Measurements from ENCODE around the gene FRMPD2. TPM values are rescaled to one million over a fixed set of nuclear protein-coding genes. Genes with fewer than 3 reads are reported as not detected.
"Not testable (repeated sequence)": the region's sequence is repeated elsewhere in the genome, so short reads cannot be mapped to it uniquely, and the experiment has no call there.

FRMPD2 gene
- total RNA-seq, 1 donor from 2014 or later: not detected

GRCh38 chr10:48221814-48222213, 52.7 kb downstream of the FRMPD2 start:
- no peak for DNase-seq (ENCODE audit: low spot score)
- H3K27ac Mint-ChIP-seq (ENCODE audit: unreplicated experiment): no peak overlapping the region

GRCh38 chr10:48221031-48221430, 53.5 kb downstream of the FRMPD2 start:
- H3K27ac Mint-ChIP-seq (ENCODE audit: unreplicated experiment); H3K4me1 Mint-ChIP-seq (ENCODE audit: unreplicated experiment); H3K27me3 Mint-ChIP-seq (ENCODE audit: unreplicated experiment); H3K9me3 Mint-ChIP-seq (ENCODE audit: unreplicated experiment); H3K4me3 Mint-ChIP-seq (ENCODE audit: unreplicated experiment); H3K36me3 Mint-ChIP-seq (ENCODE audit: low read depth, unreplicated experiment); DNase-seq (ENCODE audit: low spot score): not testable (repeated sequence)

More at GRCh38 chr10:48221814-48222213, 52.7 kb downstream of the FRMPD2 start:
- no peaks in the 10 kb centered on the region for H3K9me3 Mint-ChIP-seq (ENCODE audit: unreplicated experiment)
- no peak for TF ChIP-seq CTCF (IDR thresholded peaks at IDR 0.05; ENCODE audit: unreplicated experiment)
- no peak overlapping the region for H3K4me3 Mint-ChIP-seq (ENCODE audit: unreplicated experiment)
- H3K4me1 Mint-ChIP-seq (ENCODE audit: unreplicated experiment): no peaks in the 10 kb centered on the region
- H3K27me3 Mint-ChIP-seq (ENCODE audit: unreplicated experiment): peaks cover 6% of the 10 kb centered on the region
- H3K36me3 Mint-ChIP-seq (ENCODE audit: low read depth, unreplicated experiment): no peaks in the 10 kb centered on the region

- Mint-ChIP-seq H3K27me3 (ENCODE audit: unreplicated experiment) (peaks cover 7% of the 10 kb centered on the region), H3K27ac (ENCODE audit: unreplicated experiment) (no peak overlapping the region), H3K4me1 (ENCODE audit: unreplicated experiment) (no peaks in the 10 kb centered on the region), H3K36me3 (ENCODE audit: low read depth, unreplicated experiment) (no peaks in the 10 kb centered on the region), H3K4me3 (ENCODE audit: unreplicated experiment) (no peak overlapping the region), H3K9me3 (ENCODE audit: unreplicated experiment) (no peaks in the 10 kb centered on the region)
- no peak for TF ChIP-seq CTCF (IDR thresholded peaks at IDR 0.05; ENCODE audit: unreplicated experiment)
- DNase-seq (ENCODE audit: low spot score): no peak
Measured at GRCh38 chr10:48219194-48219593, 55.3 kb downstream of the FRMPD2 start.

- Mint-ChIP-seq H3K4me3 (ENCODE audit: unreplicated experiment) (no peak overlapping the region), H3K27me3 (ENCODE audit: unreplicated experiment) (peaks cover 5% of the 10 kb centered on the region), H3K9me3 (ENCODE audit: unreplicated experiment) (no peaks in the 10 kb centered on the region), H3K27ac (ENCODE audit: unreplicated experiment) (no peak overlapping the region), H3K4me1 (ENCODE audit: unreplicated experiment) (no peaks in the 10 kb centered on the region), H3K36me3 (ENCODE audit: low read depth, unreplicated experiment) (no peaks in the 10 kb centered on the region)
- DNase-seq (ENCODE audit: low spot score): no peak
- no peak for TF ChIP-seq CTCF (IDR thresholded peaks at IDR 0.05; ENCODE audit: unreplicated experiment)
Measured at GRCh38 chr10:48216744-48217143, 57.8 kb downstream of the FRMPD2 start.

- no peak for TF ChIP-seq CTCF (IDR thresholded peaks at IDR 0.05; ENCODE audit: unreplicated experiment)
- DNase-seq (ENCODE audit: low spot score): no peak
- no peaks in the 10 kb centered on the region for H3K9me3 Mint-ChIP-seq (ENCODE audit: unreplicated experiment)
- H3K27ac Mint-ChIP-seq (ENCODE audit: unreplicated experiment): no peak overlapping the region
- H3K4me1 Mint-ChIP-seq (ENCODE audit: unreplicated experiment): no peaks in the 10 kb centered on the region
- H3K4me3 Mint-ChIP-seq (ENCODE audit: unreplicated experiment): no peak overlapping the region
- peaks cover 5% of the 10 kb centered on the region for H3K27me3 Mint-ChIP-seq (ENCODE audit: unreplicated experiment)
- H3K36me3 Mint-ChIP-seq (ENCODE audit: low read depth, unreplicated experiment): no peaks in the 10 kb centered on the region
Measured at GRCh38 chr10:48216204-48216505, 58.3 kb downstream of the FRMPD2 start.

Data from endothelial cell (in vitro differentiated cells).